SK-N-SH (cell line): ENCODE results near the gene DDX54. TPM values are rescaled to one million over a fixed set of nuclear protein-coding genes. Genes with fewer than 3 reads are reported as not detected.

Experiments used
- CTCF ChIA-PET: fragments of 300-600, 350-600 bp; formaldehyde crosslinking; extraction: SDS; loops from one replicate; lab custom pipeline; 2021; lab: Yijun Ruan, JAX
- POLR2A ChIA-PET: fragments of 350-600 bp; sonication (Branson Sonifier 250); formaldehyde crosslinking; extraction: SDS; loops from one replicate; lab custom pipeline; 2020; ENCODE audit warnings: antibody characterized with exemption, inconsistent platforms; lab: Yijun Ruan, JAX
- DNase-seq: peaks from one replicate; pipeline ENCODE4 v3.0.0; 2012
- H2AFZ ChIP-seq: fragments of 200-600 bp; sonication (generic); 2 replicates; pipeline ENCODE4 v1.8.1; 2016; ENCODE audit warnings: antibody characterized with exemption, mild to moderate bottlenecking, low read depth
- H3F3A ChIP-seq: fragments of 200-600 bp; sonication (generic); replicated peaks from 2 replicates; pipeline ENCODE3; 2016; ENCODE audit warnings: antibody characterized with exemption, mild to moderate bottlenecking; ENCODE audit not compliant: insufficient read depth
- H3K27ac ChIP-seq, 2 experiments: fragments of 200-500 bp in 1 of 2; fragments of 200-600 bp in 1 of 2; sonication (Bioruptor generic) in 1 of 2; sonication (generic), shearing (Covaris generic) in 1 of 2; 2 replicates each; pipeline versions ENCODE4 v1.5.1 to v1.6.1; 2014 to 2016; ENCODE audit warnings: low read depth in 2 of 2, inconsistent platforms in 1 of 2, low read length in 1 of 2, mild to moderate bottlenecking in 1 of 2, mixed read lengths in 1 of 2
- H3K27me3 ChIP-seq: fragments of 200-600 bp; sonication (generic), shearing (Covaris generic); 2 replicates; pipeline ENCODE4 v1.6.1; 2016; ENCODE audit warnings: mixed run types; ENCODE audit not compliant: insufficient read depth
- H3K36me3 ChIP-seq, 2 experiments: fragments of 200-500 bp in 1 of 2; fragments of 200-600 bp in 1 of 2; sonication (Bioruptor generic) in 1 of 2; sonication (generic) in 1 of 2; replicated peaks in 1 of 2; 2 replicates each; pipeline versions ENCODE3 to v1.5.1; 2014 to 2016; ENCODE audit warnings: low read length in 1 of 2, mild to moderate bottlenecking in 1 of 2; ENCODE audit not compliant: insufficient read depth in 2 of 2, control insufficient read depth in 1 of 2
- H3K4me1 ChIP-seq, 2 experiments: fragments of 200-500 bp in 1 of 2; fragments of 200-600 bp in 1 of 2; sonication (Bioruptor generic) in 1 of 2; sonication (generic), shearing (Covaris generic) in 1 of 2; 2 replicates each; pipeline versions ENCODE4 v1.5.1 to v1.6.1; 2014 to 2016; ENCODE audit warnings: low read depth in 1 of 2, low read length in 1 of 2, mixed run types in 1 of 2; ENCODE audit not compliant: insufficient read depth in 2 of 2, control insufficient read depth in 1 of 2
- H3K4me2 ChIP-seq: fragments of 200-600 bp; sonication (generic), shearing (Covaris generic); 2 replicates; pipeline ENCODE4 v1.6.1; 2017; ENCODE audit warnings: mixed run types
- H3K4me3 ChIP-seq, 2 experiments: fragments of 200-500 bp in 1 of 2; fragments of 200-600 bp in 1 of 2; sonication (Bioruptor generic) in 1 of 2; sonication (generic), shearing (Covaris generic) in 1 of 2; 2 replicates each; pipeline versions ENCODE4 v1.5.1 to v1.8.1; 2014 to 2016; ENCODE audit warnings: low read depth in 2 of 2, inconsistent platforms in 1 of 2, low read length in 1 of 2, mild to moderate bottlenecking in 1 of 2, mixed read lengths in 1 of 2, moderate library complexity in 1 of 2
- H3K79me2 ChIP-seq: fragments of 200-600 bp; sonication (generic); 2 replicates; pipeline ENCODE4 v1.8.1; 2017; ENCODE audit warnings: mild to moderate bottlenecking; ENCODE audit not compliant: insufficient read depth
- H3K9ac ChIP-seq: fragments of 200-600 bp; sonication (generic); 2 replicates; pipeline ENCODE4 v1.6.1; 2017; ENCODE audit warnings: mixed run types
- H3K9me2 ChIP-seq: fragments of 200-600 bp; sonication (generic); 2 replicates; pipeline ENCODE4 v1.6.1; 2017; ENCODE audit warnings: mixed run types
- H3K9me3 ChIP-seq: fragments of 200-600 bp; sonication (generic); 2 replicates; pipeline ENCODE4 v1.6.1; 2017; ENCODE audit warnings: mixed run types, mild to moderate bottlenecking, moderate library complexity
- H4K20me1 ChIP-seq: fragments of 200-600 bp; sonication (generic); 2 replicates; pipeline ENCODE4 v1.6.1; 2017; ENCODE audit warnings: mild to moderate bottlenecking, mixed run types; ENCODE audit not compliant: insufficient read depth
- CTCF ChIP-seq: fragments of 200-600 bp; sonication (generic); IDR thresholded peaks from 2 replicates; pipeline ENCODE4 v1.6.1; 2017; ENCODE audit warnings: antibody characterized with exemption, mild to moderate bottlenecking, moderate library complexity
- EZH2phosphoT487 ChIP-seq: fragments of 200-600 bp; sonication (generic); IDR thresholded peaks from 2 replicates; pipeline ENCODE4 v1.6.1; 2017; ENCODE audit warnings: low read depth, mixed run types, mild to moderate bottlenecking, antibody characterized with exemption, moderate library complexity, borderline replicate concordance
- FOXM1 ChIP-seq: IDR thresholded peaks from 2 replicates; pipeline ENCODE4 v1.4.0; 2012; ENCODE audit warnings: low read depth, mild to moderate bottlenecking
- GABPA ChIP-seq: IDR thresholded peaks from 2 replicates; pipeline ENCODE4 v1.4.0; 2012; ENCODE audit warnings: low read depth, mild to moderate bottlenecking
- GATA2 ChIP-seq: sonication (generic); formaldehyde crosslinking; IDR thresholded peaks from 2 replicates; pipeline ENCODE4 v1.5.0; 2020; ENCODE audit warnings: mild to moderate bottlenecking, missing genetic modification reagents
- MEF2A ChIP-seq: IDR thresholded peaks from 2 replicates; pipeline ENCODE4 v1.4.0; 2012; ENCODE audit warnings: low read depth, borderline replicate concordance
- NRF1 ChIP-seq: IDR thresholded peaks from 2 replicates; pipeline ENCODE4 v1.6.1; 2012; ENCODE audit warnings: low read depth, mild to moderate bottlenecking, low read length
- PBX3 ChIP-seq: IDR thresholded peaks from 2 replicates; pipeline ENCODE4; 2012
- RCOR1 ChIP-seq: fragments of 150-350 bp; IDR thresholded peaks from 2 replicates; pipeline ENCODE4 v1.6.1; 2017; ENCODE audit warnings: antibody characterized with exemption, low read length
- REST ChIP-seq: IDR thresholded peaks from 2 replicates; pipeline ENCODE4 v1.6.1; 2012; ENCODE audit warnings: mild to moderate bottlenecking, low read depth, low read length, moderate library complexity
- RXRA ChIP-seq: IDR thresholded peaks from 2 replicates; pipeline ENCODE4 v1.4.0; 2012; ENCODE audit warnings: low read depth, mild to moderate bottlenecking, borderline replicate concordance
- SMC3 ChIP-seq: IDR thresholded peaks from 2 replicates; pipeline ENCODE4 v1.6.1; 2012; ENCODE audit warnings: low read depth, low read length, improper control_type of control experiment
- TAF1 ChIP-seq: IDR thresholded peaks from 2 replicates; pipeline ENCODE4 v1.6.1; 2012; ENCODE audit warnings: low read depth, mild to moderate bottlenecking, low read length, moderate library complexity, borderline replicate concordance
- TEAD4 ChIP-seq: IDR thresholded peaks from 2 replicates; pipeline ENCODE4 v1.4.0; 2012; ENCODE audit warnings: mild to moderate bottlenecking, borderline replicate concordance; ENCODE audit not compliant: insufficient read depth
- USF2 ChIP-seq: fragments of 150-350 bp; IDR thresholded peaks from 2 replicates; pipeline ENCODE4 v1.6.1; 2017; ENCODE audit warnings: antibody characterized with exemption, low read length, low read depth, borderline replicate concordance
- YY1 ChIP-seq: IDR thresholded peaks from 2 replicates; pipeline ENCODE4 v1.4.0; 2012; ENCODE audit warnings: low read depth, mild to moderate bottlenecking
- WGBS: methylation state at CpG from one replicate; pipeline ENCODE4 v1.1.6; 2017; ENCODE audit warnings: low lambda C conversion rate; 5-methylcytosine and 5-hydroxymethylcytosine counted together
- polyA plus RNA-seq, 3 experiments: library from polyadenylated mRNA; depleted of rRNA; stranded (reverse); fragments of >200 nt; gene quantifications; 2 replicates each; pipeline ENCODE4 v1.2.3, GENCODE V29; 2012

DDX54 gene
- polyA plus RNA-seq, 1 of the 3 experiments (the other 2 are of a cell fraction) = 69.9 TPM

GRCh38 chr12:113159937-113160336, 25.3 kb downstream of the DDX54 start:
- H2AFZ ChIP-seq = no peak overlapping the region
- H3K4me3 ChIP-seq = no peak overlapping the region
- ChIA-PET POLR2A (no interaction called here), CTCF (interaction anchor here (0.7 to 5.6 kb wide), 5 partner anchors 9 to 167 kb away, joined by 3 to 39 read pairs (median 5); partner anchors contain the start of gene RASAL1)
- H3K27me3 ChIP-seq = no peaks in the 10 kb centered on the region; the same call in 1 of the 2 replicates
- no peaks in the 10 kb centered on the region for H3K79me2 ChIP-seq
- H3K4me2 ChIP-seq = no peak overlapping the region
- H3K9me2 ChIP-seq = no peaks in the 10 kb centered on the region
- WGBS = 84% methylated on average over 6 of the region's 7 CpGs
- H3K9me3 ChIP-seq = no peaks in the 10 kb centered on the region
- TF ChIP-seq MEF2A = no peak
- TF ChIP-seq RCOR1 = no peak
- TF ChIP-seq YY1 = no peak
- TF ChIP-seq NRF1 = no peak
- TF ChIP-seq GATA2 (CRISPR knock-in tag) = no peak
- TF ChIP-seq CTCF = no peak
- no peak for TF ChIP-seq GABPA
- TF ChIP-seq TEAD4 = no peak
- TF ChIP-seq REST = no peak
- no peak for TF ChIP-seq EZH2phosphoT487
- no peak for TF ChIP-seq PBX3
- TF ChIP-seq USF2 = no peak
- TF ChIP-seq FOXM1 = no peak
- no peak for TF ChIP-seq SMC3
- no peak for TF ChIP-seq RXRA
- no peak for TF ChIP-seq TAF1
- H3K27ac ChIP-seq = peak overlapping the region in 1 of 2 experiments; percentile 69; a peak in 1 of 4 replicates
- peaks cover 8% of the 10 kb centered on the region for H3F3A ChIP-seq
- DNase-seq = no peak
- peaks cover 7 to 23% of the 10 kb centered on the region in 2 experiments; a peak in 2 of 4 replicates for H3K4me1 ChIP-seq
- H4K20me1 ChIP-seq = peaks cover 8% of the 10 kb centered on the region; the same call in 1 of the 2 replicates
- H3K36me3 ChIP-seq = peaks cover 9 to 46% of the 10 kb centered on the region in 2 experiments
- H3K9ac ChIP-seq = no peak overlapping the region
